ENCODE measurements around the gene PCBD2. TPM values are rescaled to one million over a fixed set of nuclear protein-coding genes. Genes with fewer than 3 reads are reported as not detected.
A peak's percentile ranks its signal among the peaks of the same experiment; 100 is the strongest.
"Not testable (repeated sequence)": the region's sequence is repeated elsewhere in the genome, so short reads cannot be mapped to it uniquely, and the experiment has no call there.

The PCBD2 gene
- total and polyA plus RNA-seq, 9 donors: 4.5 to 13.1 (median 8.8) TPM

DNA sequence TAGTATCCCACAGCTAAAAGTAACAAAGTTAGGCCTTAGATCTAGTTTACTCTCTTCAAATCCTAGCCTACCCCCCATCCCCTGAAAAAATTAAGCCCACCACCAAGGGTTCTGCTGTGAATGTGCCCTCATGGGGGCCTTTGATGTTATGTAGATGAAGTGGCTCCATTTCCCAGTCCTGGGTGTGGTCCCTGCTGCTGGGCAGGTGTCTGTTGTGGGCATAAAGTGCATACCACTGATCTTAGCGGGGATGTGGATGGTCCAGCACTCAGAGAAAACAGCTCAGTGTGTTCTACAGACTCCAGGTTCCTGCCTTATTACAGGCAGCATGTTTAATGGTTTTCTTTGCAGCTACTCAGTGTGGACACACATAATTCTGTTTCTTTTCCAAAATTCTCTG is 1.9 kb downstream of the PCBD2 start:
- no peaks in the 10 kb centered on the region for H3K9me3 ChIP-seq
- TF ChIP-seq, protein P1, sequence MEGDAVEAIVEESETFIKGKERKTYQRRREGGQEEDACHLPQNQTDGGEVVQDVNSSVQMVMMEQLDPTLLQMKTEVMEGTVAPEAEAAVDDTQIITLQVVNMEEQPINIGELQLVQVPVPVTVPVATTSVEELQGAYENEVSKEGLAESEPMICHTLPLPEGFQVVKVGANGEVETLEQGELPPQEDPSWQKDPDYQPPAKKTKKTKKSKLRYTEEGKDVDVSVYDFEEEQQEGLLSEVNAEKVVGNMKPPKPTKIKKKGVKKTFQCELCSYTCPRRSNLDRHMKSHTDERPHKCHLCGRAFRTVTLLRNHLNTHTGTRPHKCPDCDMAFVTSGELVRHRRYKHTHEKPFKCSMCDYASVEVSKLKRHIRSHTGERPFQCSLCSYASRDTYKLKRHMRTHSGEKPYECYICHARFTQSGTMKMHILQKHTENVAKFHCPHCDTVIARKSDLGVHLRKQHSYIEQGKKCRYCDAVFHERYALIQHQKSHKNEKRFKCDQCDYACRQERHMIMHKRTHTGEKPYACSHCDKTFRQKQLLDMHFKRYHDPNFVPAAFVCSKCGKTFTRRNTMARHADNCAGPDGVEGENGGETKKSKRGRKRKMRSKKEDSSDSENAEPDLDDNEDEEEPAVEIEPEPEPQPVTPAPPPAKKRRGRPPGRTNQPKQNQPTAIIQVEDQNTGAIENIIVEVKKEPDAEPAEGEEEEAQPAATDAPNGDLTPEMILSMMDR (IDR thresholded peaks at IDR 0.05): no peak
- TF ChIP-seq POLR2A (IDR thresholded peaks at IDR 0.05) (no peak), EP300 (IDR thresholded peaks at IDR 0.05) (no peak)
- H3K27me3 ChIP-seq: no peaks in the 10 kb centered on the region
- intact Hi-C loops (cut with DNase I): loop anchor here in 2 of 4 donors (5.0 to 10.0 kb wide), 2 partner anchors 162 to 165 kb away; no protein-coding TSS in a partner anchor
- no peak for DNase-seq
- WGBS, 3 donors: 83 to 96% (median 91%) methylated on average over 1 of the region's 1 CpG
- H3K4me3 ChIP-seq: no peak overlapping the region
- H3K4me1 ChIP-seq (ENCODE audit: insufficient read depth): peaks cover 2% of the 10 kb centered on the region
- H3K36me3 ChIP-seq: no peaks in the 10 kb centered on the region
- no peak overlapping the region for H3K27ac ChIP-seq

DNA sequence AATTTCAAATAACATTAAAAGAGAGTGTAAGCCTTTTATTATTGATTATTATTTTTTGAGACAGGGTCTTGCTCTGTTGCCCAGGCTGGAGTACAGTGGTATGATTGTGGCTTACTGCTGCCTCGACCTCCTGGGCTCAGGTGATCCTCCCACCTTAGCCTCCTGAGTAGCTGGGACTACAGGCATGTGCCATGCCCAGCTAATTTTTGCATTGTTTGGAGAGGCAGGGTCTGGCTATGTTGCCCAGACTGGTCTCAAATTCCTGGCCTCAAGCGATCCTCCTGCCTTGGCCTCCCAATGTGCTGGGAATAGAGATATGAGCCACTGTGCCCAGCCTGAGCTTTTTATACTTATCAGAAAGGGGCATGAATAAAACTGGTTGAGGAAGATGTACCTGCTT is 5.8 kb downstream of the PCBD2 start:
- DNase-seq; H3K36me3 ChIP-seq; H3K27ac ChIP-seq; H3K4me1 ChIP-seq (ENCODE audit: insufficient read depth); H3K4me3 ChIP-seq; H3K9me3 ChIP-seq; H3K27me3 ChIP-seq; intact Hi-C loops (cut with DNase I): not testable (repeated sequence)
- WGBS, 3 donors: 94 to 98% (median 96%) methylated on average over 2 of the region's 2 CpGs

DNA sequence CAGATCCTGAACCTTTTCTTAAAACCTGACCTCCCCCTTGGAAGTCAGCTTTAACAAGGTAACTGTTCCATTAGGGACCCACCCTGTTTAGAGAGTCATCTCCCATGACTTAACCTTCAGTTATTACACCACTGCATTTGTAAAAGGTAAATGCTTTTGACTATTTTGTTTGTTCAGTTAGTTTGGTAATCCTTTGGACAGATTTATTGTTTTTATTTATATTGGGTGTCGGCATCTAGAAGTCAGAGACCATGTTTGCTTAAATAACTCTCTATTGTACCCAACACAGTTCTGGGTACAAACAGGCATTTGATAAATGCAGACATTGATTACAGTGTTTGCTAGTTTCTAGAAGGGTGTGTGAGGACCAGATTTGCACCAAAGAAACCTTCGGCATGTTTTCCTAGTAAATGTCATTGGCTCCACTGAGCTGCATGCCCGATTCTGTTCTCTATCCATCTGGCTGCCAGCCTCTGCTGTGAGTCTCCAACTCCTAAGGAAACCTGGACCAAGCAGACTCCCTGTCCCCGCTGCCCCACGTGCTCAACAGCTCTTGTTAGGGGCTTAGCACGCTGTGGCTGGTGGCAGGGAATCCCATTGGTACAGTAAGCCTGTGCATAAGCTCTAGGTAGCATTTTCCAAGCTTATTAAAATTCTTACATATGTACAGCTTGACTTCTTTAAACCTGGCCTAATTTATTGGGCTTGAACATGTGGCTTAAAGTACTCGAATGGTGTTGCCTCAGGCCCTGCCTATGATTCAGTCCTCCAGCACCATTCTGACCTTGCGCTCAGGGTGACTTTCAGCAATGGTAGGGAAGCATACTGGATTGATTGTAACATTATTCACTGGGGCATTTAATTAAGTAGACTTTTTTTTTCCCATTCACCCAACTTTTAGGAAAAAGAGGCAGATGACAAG is 6.6 kb downstream of the PCBD2 start:
- Histone ChIP-seq H3K36me3 (no peaks in the 10 kb centered on the region), H3K27ac (no peak overlapping the region), H3K9me3 (no peaks in the 10 kb centered on the region), H3K4me1 (ENCODE audit: insufficient read depth) (peaks cover 4% of the 10 kb centered on the region), H3K4me3 (no peak overlapping the region), H3K27me3 (no peaks in the 10 kb centered on the region)
- no peak for DNase-seq
- intact Hi-C loops (cut with DNase I): no loop called here
- TF ChIP-seq, protein P1 (IDR thresholded peaks at IDR 0.05): no peak
- TF ChIP-seq POLR2A (IDR thresholded peaks at IDR 0.05): no peak
- no peak for TF ChIP-seq EP300 (IDR thresholded peaks at IDR 0.05)
- 91 to 96% (median 91%) methylated on average over 8 of the region's 8 CpGs for WGBS, 3 donors

DNA sequence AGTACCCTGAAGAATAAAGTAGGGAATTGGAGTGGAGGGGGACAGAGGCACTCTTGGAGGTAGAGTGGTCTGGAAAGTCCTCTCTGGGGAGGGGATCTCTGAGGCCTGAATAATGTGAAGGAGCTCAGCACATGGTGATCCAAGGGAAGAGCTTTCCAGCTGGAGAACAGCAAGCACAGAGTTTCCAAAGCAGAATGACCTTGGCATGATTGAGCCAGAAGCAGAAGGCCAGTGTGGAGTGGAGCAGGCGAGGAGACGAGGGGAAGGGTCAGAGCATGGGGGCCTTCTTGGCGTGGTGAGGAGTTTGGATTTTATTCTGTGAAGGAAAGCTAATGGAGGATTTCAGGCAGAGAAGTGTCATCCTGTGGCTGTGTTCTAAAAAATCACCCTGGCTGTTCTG is 8.3 kb downstream of the PCBD2 start:
- 15 to 34% (median 30%) methylated on average over 3 of the region's 3 CpGs for WGBS, 3 donors
- no peaks in the 10 kb centered on the region for H3K9me3 ChIP-seq
- DNase-seq: peak in 2 of 5 donors; percentile 37 to 44
- no peak for TF ChIP-seq POLR2A (IDR thresholded peaks at IDR 0.05)
- TF ChIP-seq, protein P1 (IDR thresholded peaks at IDR 0.05): no peak
- no peak for TF ChIP-seq EP300 (IDR thresholded peaks at IDR 0.05)
- no peak overlapping the region for H3K4me3 ChIP-seq
- intact Hi-C loops (cut with DNase I): no loop called here
- peaks cover 4% of the 10 kb centered on the region for H3K4me1 ChIP-seq (ENCODE audit: insufficient read depth)
- no peak overlapping the region for H3K27ac ChIP-seq
- H3K36me3 ChIP-seq: no peaks in the 10 kb centered on the region
- H3K27me3 ChIP-seq: no peaks in the 10 kb centered on the region

DNA sequence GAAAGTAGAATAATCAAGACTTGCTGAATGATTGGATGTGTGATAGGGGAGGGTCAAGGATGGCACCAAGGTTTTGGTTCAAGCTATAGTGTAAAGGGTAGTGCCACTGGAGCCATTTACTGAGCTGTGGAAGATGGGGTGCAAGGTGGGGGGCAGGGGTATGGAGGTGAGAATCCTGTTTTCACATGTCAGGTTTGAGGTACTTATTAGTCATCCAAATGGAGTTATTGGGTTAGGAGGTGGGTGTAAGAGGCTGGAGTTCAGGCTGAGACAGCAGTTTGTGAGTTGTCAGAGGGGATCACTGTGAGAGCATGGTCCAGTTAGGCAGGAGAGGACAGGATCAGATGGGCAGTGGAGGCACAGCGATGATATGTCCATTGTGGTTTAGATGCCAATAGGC is 8.9 kb downstream of the PCBD2 start:
- TF ChIP-seq, protein P1 (IDR thresholded peaks at IDR 0.05): no peak
- no peak for TF ChIP-seq POLR2A (IDR thresholded peaks at IDR 0.05)
- no peak for TF ChIP-seq EP300 (IDR thresholded peaks at IDR 0.05)
- no peak for DNase-seq
- Histone ChIP-seq H3K27ac (no peak overlapping the region), H3K4me1 (ENCODE audit: insufficient read depth) (peaks cover 4% of the 10 kb centered on the region), H3K36me3 (no peaks in the 10 kb centered on the region), H3K4me3 (no peak overlapping the region), H3K9me3 (no peaks in the 10 kb centered on the region), H3K27me3 (no peaks in the 10 kb centered on the region)
- WGBS, 3 donors: 93 to 100% (median 100%) methylated on average over 1 of the region's 1 CpG
- intact Hi-C loops (cut with DNase I): no loop called here

Measured in ovary (tissue), 9 donors.